GM23338 (cell line): Measurements from ENCODE around the gene TENT4B.

Experiments
- CREB1 ChIP-seq: fragments of 250-450 bp; sonication (Bioruptor Pico); IDR thresholded peaks from 2 replicates; pipeline ENCODE4 v1.5.0; 2020; ENCODE audit warnings: low read depth, mild to moderate bottlenecking, moderate library complexity
- CTCF ChIP-seq, 2 experiments: fragments of 200-600 bp in 1 of 2; sonication (generic) in 1 of 2; conservative IDR thresholded peaks; 2 replicates each; pipeline versions ENCODE4 v1.5.1 to v1.6.1; 2016 to 2017; ENCODE audit warnings: antibody characterized with exemption in 2 of 2, low read depth in 2 of 2, mild to moderate bottlenecking in 2 of 2, moderate library complexity in 1 of 2
- ETS1 ChIP-seq: IDR thresholded peaks from 2 replicates; pipeline ENCODE4 v1.6.1; 2016; ENCODE audit warnings: antibody characterized with exemption
- EZH2 ChIP-seq: fragments of 200-600 bp; sonication (generic); IDR thresholded peaks from one replicate; pipeline ENCODE4 v1.8.0; 2017; ENCODE audit warnings: antibody characterized with exemption, mild to moderate bottlenecking, low read depth; ENCODE audit not compliant: unreplicated experiment
- EZH2phosphoT487 ChIP-seq: fragments of 200-600 bp; sonication (generic); IDR thresholded peaks from one replicate; pipeline ENCODE4 v1.8.1; 2018; ENCODE audit warnings: antibody characterized with exemption; ENCODE audit not compliant: unreplicated experiment
- JUNB ChIP-seq: IDR thresholded peaks from one replicate; pipeline ENCODE4 v1.6.1; 2016; ENCODE audit warnings: antibody characterized with exemption; ENCODE audit not compliant: unreplicated experiment
- POLR2AphosphoS5 ChIP-seq: IDR thresholded peaks from 2 replicates; pipeline ENCODE4 v1.6.1; 2016; ENCODE audit warnings: antibody characterized with exemption, low read depth
- REST ChIP-seq: IDR thresholded peaks from one replicate; pipeline ENCODE4 v1.6.1; 2018; ENCODE audit warnings: antibody characterized with exemption; ENCODE audit not compliant: unreplicated experiment

- TF ChIP-seq POLR2AphosphoS5 = no peak
- TF ChIP-seq CTCF (conservative IDR thresholded peaks at IDR 0.05; ENCODE audit: low read depth in 2 of 2) = no peak
- TF ChIP-seq EZH2 = no peak
- no peak for TF ChIP-seq EZH2phosphoT487
- no peak for TF ChIP-seq CREB1
- no peak for TF ChIP-seq JUNB
- no peak for TF ChIP-seq REST
- TF ChIP-seq ETS1 = no peak
Measured at GRCh38 chr16:50103764-50104163, 49.3 kb upstream of the TENT4B start.
